DND-41 (cell line): ENCODE data around the gene TTYH3.
A peak's percentile ranks its signal among the peaks of the same experiment; 100 is the strongest.

Experiments
- ATAC-seq: fragments of 200-7000 bp; cut with Tn5 transposase; 3 replicates; pipeline ENCODE4 v1.9.1; 2021; ENCODE audit warnings: low read depth; ENCODE audit not compliant: insufficient read depth
- DNase-seq: peaks from one replicate; pipeline ENCODE4 v3.0.0-alpha.2; 2020
- H2AFZ ChIP-seq: 2 replicates; pipeline ENCODE4 v1.6.0; 2012; ENCODE audit warnings: low read depth, low read length
- H3K27ac ChIP-seq: 2 replicates; pipeline ENCODE4 v1.5.1; 2012; ENCODE audit warnings: low read length, inconsistent platforms
- H3K27me3 ChIP-seq: fragments of 200-600 bp; sonication (generic); 2 replicates; pipeline ENCODE4 v1.6.0; 2012; ENCODE audit warnings: low read length, mild to moderate bottlenecking, inconsistent platforms; ENCODE audit not compliant: insufficient read depth, poor library complexity
- H3K36me3 ChIP-seq: 2 replicates; pipeline ENCODE4 v1.5.1; 2012; ENCODE audit warnings: low read length, inconsistent platforms; ENCODE audit not compliant: insufficient read depth
- H3K4me1 ChIP-seq: 2 replicates; pipeline ENCODE4 v1.5.1; 2012; ENCODE audit warnings: mild to moderate bottlenecking, low read length; ENCODE audit not compliant: insufficient read depth
- H3K4me2 ChIP-seq: 2 replicates; pipeline ENCODE4 v1.6.0; 2012; ENCODE audit warnings: mild to moderate bottlenecking, moderate library complexity, low read length, inconsistent platforms; ENCODE audit not compliant: insufficient read depth
- H3K4me3 ChIP-seq, 2 experiments: fragments of 200-600 bp in 1 of 2; shearing (Covaris generic) in 1 of 2; 2 replicates each; pipeline ENCODE4 v1.5.1; 2012 to 2016; ENCODE audit warnings: inconsistent platforms in 2 of 2, low read length in 2 of 2, mild to moderate bottlenecking in 2 of 2, low read depth in 1 of 2, moderate library complexity in 1 of 2
- H3K79me2 ChIP-seq: 2 replicates; pipeline ENCODE4 v1.6.0; 2012; ENCODE audit warnings: low read length, inconsistent platforms; ENCODE audit not compliant: insufficient read depth
- H3K9ac ChIP-seq: 2 replicates; pipeline ENCODE4 v1.6.0; 2012; ENCODE audit warnings: low read depth, mild to moderate bottlenecking, inconsistent platforms, low read length, moderate library complexity
- H3K9me3 ChIP-seq: 2 replicates; pipeline ENCODE4 v1.5.1; 2012; ENCODE audit warnings: low read length, moderate library complexity, mild to moderate bottlenecking, inconsistent platforms; ENCODE audit not compliant: insufficient read depth, severe bottlenecking
- H4K20me1 ChIP-seq: 2 replicates; pipeline ENCODE4 v1.6.0; 2012; ENCODE audit warnings: low read length; ENCODE audit not compliant: insufficient read depth
- EZH2 ChIP-seq: IDR thresholded peaks from 3 replicates; pipeline ENCODE4 v1.6.1; 2012; ENCODE audit warnings: borderline replicate concordance, low read depth, mild to moderate bottlenecking, moderate library complexity, low read length, inconsistent platforms; ENCODE audit not compliant: severe bottlenecking
- TF ChIP-seq, protein P1 (sequence below): IDR thresholded peaks from 2 replicates; pipeline ENCODE4 v1.5.1; 2012; ENCODE audit warnings: borderline replicate concordance, low read length, moderate library complexity, mild to moderate bottlenecking; ENCODE audit not compliant: poor library complexity, severe bottlenecking; ENCODE audit errors: extremely low read depth

The TTYH3 gene

DNA sequence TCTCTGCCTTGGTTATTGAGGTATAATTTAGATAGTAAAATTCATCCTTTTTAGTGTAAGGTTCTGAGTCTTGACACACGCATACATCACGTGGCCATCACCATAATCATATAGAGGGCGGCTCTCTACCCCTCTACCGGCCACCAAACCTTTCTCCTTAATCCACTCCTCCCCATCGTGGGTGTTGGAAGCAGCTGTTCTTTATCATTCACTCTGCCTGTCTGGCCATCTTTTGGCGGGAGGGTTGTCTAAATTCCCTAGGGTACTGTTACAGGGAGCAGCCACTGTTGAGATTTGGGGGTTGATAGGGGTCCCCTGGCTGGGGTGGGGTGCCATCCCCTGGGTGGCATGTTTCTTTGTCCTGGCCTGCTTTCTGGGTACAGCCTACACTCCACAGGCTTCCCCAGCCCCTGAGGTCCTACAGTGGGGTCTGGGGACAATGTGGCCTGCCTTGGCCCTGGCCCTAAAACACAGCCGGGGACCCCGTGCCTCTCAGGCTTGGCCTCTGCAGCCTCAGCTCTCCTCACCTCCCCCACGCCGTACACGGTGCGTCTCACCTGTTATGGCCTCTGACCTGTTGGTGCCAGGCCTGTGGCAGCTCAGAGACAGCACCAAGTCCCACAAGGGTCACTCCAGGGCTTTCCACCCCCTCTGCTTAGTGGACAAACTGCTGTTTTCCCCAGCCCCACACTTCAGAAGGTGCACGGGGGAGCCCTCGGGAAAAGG is 73.7 kb downstream of the TTYH3 start:
- Histone ChIP-seq H3K9ac (no peak overlapping the region), H3K36me3 (no peaks in the 10 kb centered on the region), H3K4me3 (no peak overlapping the region), H4K20me1 (no peaks in the 10 kb centered on the region), H3K27me3 (no peaks in the 10 kb centered on the region), H3K4me2 (no peak overlapping the region), H3K9me3 (no peaks in the 10 kb centered on the region), H3K79me2 (no peaks in the 10 kb centered on the region), H3K4me1 (peaks cover 17% of the 10 kb centered on the region), H2AFZ (no peak overlapping the region), H3K27ac (peak overlapping the region; percentile 5; the same call in 1 of the 2 replicates)
- DNase-seq (no peak), ATAC-seq (no peak)
- TF ChIP-seq EZH2 = no peak
- TF ChIP-seq, protein P1, sequence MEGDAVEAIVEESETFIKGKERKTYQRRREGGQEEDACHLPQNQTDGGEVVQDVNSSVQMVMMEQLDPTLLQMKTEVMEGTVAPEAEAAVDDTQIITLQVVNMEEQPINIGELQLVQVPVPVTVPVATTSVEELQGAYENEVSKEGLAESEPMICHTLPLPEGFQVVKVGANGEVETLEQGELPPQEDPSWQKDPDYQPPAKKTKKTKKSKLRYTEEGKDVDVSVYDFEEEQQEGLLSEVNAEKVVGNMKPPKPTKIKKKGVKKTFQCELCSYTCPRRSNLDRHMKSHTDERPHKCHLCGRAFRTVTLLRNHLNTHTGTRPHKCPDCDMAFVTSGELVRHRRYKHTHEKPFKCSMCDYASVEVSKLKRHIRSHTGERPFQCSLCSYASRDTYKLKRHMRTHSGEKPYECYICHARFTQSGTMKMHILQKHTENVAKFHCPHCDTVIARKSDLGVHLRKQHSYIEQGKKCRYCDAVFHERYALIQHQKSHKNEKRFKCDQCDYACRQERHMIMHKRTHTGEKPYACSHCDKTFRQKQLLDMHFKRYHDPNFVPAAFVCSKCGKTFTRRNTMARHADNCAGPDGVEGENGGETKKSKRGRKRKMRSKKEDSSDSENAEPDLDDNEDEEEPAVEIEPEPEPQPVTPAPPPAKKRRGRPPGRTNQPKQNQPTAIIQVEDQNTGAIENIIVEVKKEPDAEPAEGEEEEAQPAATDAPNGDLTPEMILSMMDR = no peak

GRCh38 chr7:2706685-2707126 is 74.9 kb downstream of the TTYH3 start:
- DNase-seq = no peak
- Histone ChIP-seq H4K20me1 (peaks cover 5% of the 10 kb centered on the region; the same call in 1 of the 2 replicates), H3K4me3 (no peak overlapping the region), H3K4me1 (peaks cover 26% of the 10 kb centered on the region), H3K9ac (no peak overlapping the region), H3K27ac (no peak overlapping the region), H3K4me2 (no peak overlapping the region), H2AFZ (no peak overlapping the region), H3K27me3 (no peaks in the 10 kb centered on the region), H3K36me3 (no peaks in the 10 kb centered on the region), H3K9me3 (no peaks in the 10 kb centered on the region), H3K79me2 (no peaks in the 10 kb centered on the region)
- ATAC-seq = no peak
- TF ChIP-seq, protein P1 = no peak
- TF ChIP-seq EZH2 = no peak

DNA sequence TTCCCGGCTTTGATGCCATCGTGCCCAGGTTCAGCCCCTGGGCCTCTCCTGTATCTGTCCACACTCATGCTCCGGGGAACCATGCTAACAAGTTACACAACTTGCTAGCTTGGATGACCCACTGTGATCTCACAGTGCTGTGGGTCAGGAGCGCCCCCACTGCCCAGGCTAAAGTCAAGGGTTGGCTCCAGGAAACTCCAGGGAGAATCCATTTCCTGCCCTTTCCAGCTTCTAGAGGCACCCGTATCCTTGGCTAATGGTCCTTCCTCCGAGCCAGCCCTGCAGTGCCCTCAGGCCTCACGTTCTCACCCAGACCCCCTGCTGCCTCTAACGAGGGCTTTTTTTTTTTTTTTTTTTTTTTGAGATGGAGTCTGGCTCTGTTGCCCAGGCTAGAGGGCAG is 75.7 kb downstream of the TTYH3 start:
- ATAC-seq (no peak), DNase-seq (no peak)
- no peak for TF ChIP-seq EZH2
- TF ChIP-seq, protein P1 = no peak
- no peak overlapping the region for H3K4me2 ChIP-seq
- peaks cover 5% of the 10 kb centered on the region; the same call in 1 of the 2 replicates for H4K20me1 ChIP-seq
- H3K27me3 ChIP-seq = no peaks in the 10 kb centered on the region
- no peak overlapping the region for H3K4me3 ChIP-seq
- peaks cover 34% of the 10 kb centered on the region for H3K4me1 ChIP-seq
- no peak overlapping the region for H3K27ac ChIP-seq
- H3K9ac ChIP-seq = no peak overlapping the region
- no peaks in the 10 kb centered on the region for H3K79me2 ChIP-seq
- no peaks in the 10 kb centered on the region for H3K36me3 ChIP-seq
- no peak overlapping the region for H2AFZ ChIP-seq
- no peaks in the 10 kb centered on the region for H3K9me3 ChIP-seq
